GM12878 (cell line): ENCODE data around the gene TEX2. TPM values are rescaled to one million over a fixed set of nuclear protein-coding genes. Genes with fewer than 3 reads are reported as not detected.

Source experiments
- ATF7 ChIP-seq: fragments of 450-650 bp; IDR thresholded peaks from 2 replicates; pipeline ENCODE4 v1.6.1; 2016; ENCODE audit warnings: low read depth, mild to moderate bottlenecking
- BACH1 ChIP-seq: fragments of 450-650 bp; IDR thresholded peaks from 2 replicates; pipeline ENCODE4 v1.6.1; 2017; ENCODE audit warnings: mild to moderate bottlenecking, borderline replicate concordance
- DPF2 ChIP-seq: fragments of 450-650 bp; IDR thresholded peaks from 2 replicates; pipeline ENCODE4 v1.6.1; 2017; ENCODE audit warnings: mild to moderate bottlenecking
- ESRRA ChIP-seq: IDR thresholded peaks from 2 replicates; pipeline ENCODE4 v1.6.1; 2012; ENCODE audit warnings: mild to moderate bottlenecking, low read length, improper control_type of control experiment
- FOXM1 ChIP-seq: IDR thresholded peaks from 2 replicates; pipeline ENCODE4 v1.6.1; 2012; ENCODE audit warnings: low read depth, mild to moderate bottlenecking, inconsistent platforms, low read length, moderate library complexity
- HDAC6 ChIP-seq: fragments of 200-600 bp; sonication (generic); IDR thresholded peaks from one replicate; pipeline ENCODE4 v1.8.0; 2017; ENCODE audit warnings: antibody characterized with exemption; ENCODE audit not compliant: unreplicated experiment
- HDGF ChIP-seq: fragments of 450-650 bp; IDR thresholded peaks from 2 replicates; pipeline ENCODE4 v1.6.1; 2016; ENCODE audit warnings: antibody characterized with exemption
- MXI1 ChIP-seq: fragments of 150-350 bp; IDR thresholded peaks from 2 replicates; pipeline ENCODE4 v1.6.1; 2011; ENCODE audit warnings: low read depth, mild to moderate bottlenecking, inconsistent platforms, low read length, improper control_type of control experiment
- POLR2AphosphoS2 ChIP-seq: IDR thresholded peaks from 2 replicates; pipeline ENCODE4 v1.6.1; 2011; ENCODE audit warnings: low read depth, mild to moderate bottlenecking, low read length, improper control_type of control experiment, moderate library complexity
- POLR2AphosphoS5 ChIP-seq: IDR thresholded peaks from 2 replicates; pipeline ENCODE4 v1.6.1; 2011; ENCODE audit warnings: mild to moderate bottlenecking, low read length, inconsistent platforms
- SIN3A ChIP-seq: IDR thresholded peaks from 2 replicates; pipeline ENCODE4 v1.6.1; 2012; ENCODE audit warnings: low read depth, low read length, improper control_type of control experiment
- ZBED1 ChIP-seq: IDR thresholded peaks from 2 replicates; pipeline ENCODE4 v1.6.1; 2016; ENCODE audit warnings: borderline replicate concordance
- ZNF274 ChIP-seq: IDR thresholded peaks from one replicate; pipeline ENCODE4 v1.8.0; 2011; ENCODE audit not compliant: insufficient read length, insufficient read depth
- polyA plus RNA-seq, 11 experiments: library from polyadenylated mRNA; depleted of rRNA in 4 of 11; unstranded in 6 of 11; stranded (reverse) in 5 of 11; fragments of >200 nt; fragmentation: Nextera tagmentation in 4 of 11; fragmentation: Illumina TruSeq in 1 of 11; extraction: Ambion mirVana in 4 of 11; extraction: Trizol in 1 of 11; gene quantifications; 1 replicate in 1 of 11; 2 replicates in 10 of 11; pipeline versions ENCODE4 v1.2.1 to v1.2.3, GENCODE V29; 2011 to 2016; ENCODE audit warnings: inconsistent platforms in 2 of 11, missing spikeins in 2 of 11, low read depth in 1 of 11
- total RNA-seq, 4 experiments: library from RNA; depleted of rRNA in 3 of 4; stranded (reverse); fragments of >200 nt in 3 of 4; fragmentation: Illumina TruSeq in 1 of 4; extraction: Trizol in 1 of 4; gene quantifications; 2 replicates each; pipeline versions ENCODE4 v1.2.1 to v1.2.3, GENCODE V29; 2013 to 2021
- TF ChIP-seq, protein P1 (sequence below): fragments of 450-650 bp; IDR thresholded peaks from 2 replicates; pipeline ENCODE4 v1.6.1; 2017; ENCODE audit warnings: low read depth, mild to moderate bottlenecking, moderate library complexity
- TF ChIP-seq, protein P2 (sequence below): fragments of 450-650 bp; IDR thresholded peaks from 2 replicates; pipeline ENCODE4 v1.6.1; 2017; ENCODE audit warnings: mild to moderate bottlenecking
- TF ChIP-seq, protein P3 (sequence below): fragments of 450-650 bp; formaldehyde crosslinking; IDR thresholded peaks from 2 replicates; pipeline ENCODE4 v1.4.0; 2022; ENCODE audit warnings: mild to moderate bottlenecking, moderate library complexity

The TEX2 gene
- total and polyA plus RNA-seq, 10 of the 15 experiments (the other 5 are each of a cell fraction or from before 2014, with no cell fraction given): 3.8 to 19.9 (median 15.8) TPM

DNA sequence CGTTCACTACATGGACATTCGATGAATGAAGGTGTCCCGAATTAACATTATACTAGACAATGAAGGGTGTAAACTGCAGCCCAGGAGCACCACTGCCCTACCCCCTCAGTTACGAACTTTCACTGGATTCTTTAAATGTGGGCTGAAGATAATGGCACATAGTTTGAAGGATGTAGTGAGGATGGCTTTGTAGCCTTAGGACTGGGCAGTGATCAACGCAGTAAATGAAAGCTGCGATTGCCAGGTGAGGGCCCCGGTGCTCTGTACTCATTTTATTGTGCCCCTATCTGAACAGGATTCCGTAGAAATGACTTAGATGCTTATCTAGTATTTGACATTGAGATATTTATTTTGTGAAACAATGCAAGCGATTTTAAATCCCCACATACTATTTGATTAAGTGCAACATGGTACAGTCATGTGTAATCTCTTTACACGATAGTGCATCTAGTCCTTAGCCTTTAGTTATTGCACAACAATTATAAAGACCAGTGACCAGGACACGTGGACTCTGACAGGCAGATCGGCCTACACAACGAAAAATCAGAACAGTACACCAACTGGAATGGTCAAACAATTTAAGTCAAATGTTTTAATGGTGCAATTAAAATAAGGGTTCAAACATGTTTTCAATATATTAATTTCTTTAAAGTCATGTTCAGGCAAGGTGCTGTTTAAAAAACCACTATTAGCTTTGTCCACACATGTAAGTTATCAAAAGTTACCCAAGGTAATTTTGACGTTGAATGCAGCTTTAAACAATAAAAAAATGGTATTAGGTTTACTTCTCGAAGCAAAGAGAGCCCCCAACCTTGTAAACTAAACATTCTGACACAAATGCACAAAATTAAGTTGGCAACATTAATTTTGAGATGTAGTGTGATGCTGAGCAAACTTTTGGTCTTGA, 115.7 kb downstream of the TEX2 start (continued):
- TF ChIP-seq ATF7 (no peak), DPF2 (no peak), POLR2AphosphoS5 (peak; percentile 77; the same call in 1 of the 2 replicates), SIN3A (no peak), POLR2AphosphoS2 (0 out of 2 replicates have a peak, but pooled peaks have one; percentile 17), FOXM1 (0 out of 2 replicates have a peak, but pooled peaks have one; percentile 10), ESRRA (no peak), HDGF (no peak), HDAC6 (no peak), MXI1 (no peak), BACH1 (0 out of 2 replicates have a peak, but pooled peaks have one; percentile 15), ZBED1 (0 out of 2 replicates have a peak, but pooled peaks have one; percentile 43), ZNF274 (no peak)
- TF ChIP-seq, protein P1, sequence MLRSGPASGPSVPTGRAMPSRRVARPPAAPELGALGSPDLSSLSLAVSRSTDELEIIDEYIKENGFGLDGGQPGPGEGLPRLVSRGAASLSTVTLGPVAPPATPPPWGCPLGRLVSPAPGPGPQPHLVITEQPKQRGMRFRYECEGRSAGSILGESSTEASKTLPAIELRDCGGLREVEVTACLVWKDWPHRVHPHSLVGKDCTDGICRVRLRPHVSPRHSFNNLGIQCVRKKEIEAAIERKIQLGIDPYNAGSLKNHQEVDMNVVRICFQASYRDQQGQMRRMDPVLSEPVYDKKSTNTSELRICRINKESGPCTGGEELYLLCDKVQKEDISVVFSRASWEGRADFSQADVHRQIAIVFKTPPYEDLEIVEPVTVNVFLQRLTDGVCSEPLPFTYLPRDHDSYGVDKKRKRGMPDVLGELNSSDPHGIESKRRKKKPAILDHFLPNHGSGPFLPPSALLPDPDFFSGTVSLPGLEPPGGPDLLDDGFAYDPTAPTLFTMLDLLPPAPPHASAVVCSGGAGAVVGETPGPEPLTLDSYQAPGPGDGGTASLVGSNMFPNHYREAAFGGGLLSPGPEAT: no peak
- TF ChIP-seq, protein P2, sequence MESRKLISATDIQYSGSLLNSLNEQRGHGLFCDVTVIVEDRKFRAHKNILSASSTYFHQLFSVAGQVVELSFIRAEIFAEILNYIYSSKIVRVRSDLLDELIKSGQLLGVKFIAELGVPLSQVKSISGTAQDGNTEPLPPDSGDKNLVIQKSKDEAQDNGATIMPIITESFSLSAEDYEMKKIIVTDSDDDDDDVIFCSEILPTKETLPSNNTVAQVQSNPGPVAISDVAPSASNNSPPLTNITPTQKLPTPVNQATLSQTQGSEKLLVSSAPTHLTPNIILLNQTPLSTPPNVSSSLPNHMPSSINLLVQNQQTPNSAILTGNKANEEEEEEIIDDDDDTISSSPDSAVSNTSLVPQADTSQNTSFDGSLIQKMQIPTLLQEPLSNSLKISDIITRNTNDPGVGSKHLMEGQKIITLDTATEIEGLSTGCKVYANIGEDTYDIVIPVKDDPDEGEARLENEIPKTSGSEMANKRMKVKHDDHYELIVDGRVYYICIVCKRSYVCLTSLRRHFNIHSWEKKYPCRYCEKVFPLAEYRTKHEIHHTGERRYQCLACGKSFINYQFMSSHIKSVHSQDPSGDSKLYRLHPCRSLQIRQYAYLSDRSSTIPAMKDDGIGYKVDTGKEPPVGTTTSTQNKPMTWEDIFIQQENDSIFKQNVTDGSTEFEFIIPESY: no peak
- TF ChIP-seq, protein P3, sequence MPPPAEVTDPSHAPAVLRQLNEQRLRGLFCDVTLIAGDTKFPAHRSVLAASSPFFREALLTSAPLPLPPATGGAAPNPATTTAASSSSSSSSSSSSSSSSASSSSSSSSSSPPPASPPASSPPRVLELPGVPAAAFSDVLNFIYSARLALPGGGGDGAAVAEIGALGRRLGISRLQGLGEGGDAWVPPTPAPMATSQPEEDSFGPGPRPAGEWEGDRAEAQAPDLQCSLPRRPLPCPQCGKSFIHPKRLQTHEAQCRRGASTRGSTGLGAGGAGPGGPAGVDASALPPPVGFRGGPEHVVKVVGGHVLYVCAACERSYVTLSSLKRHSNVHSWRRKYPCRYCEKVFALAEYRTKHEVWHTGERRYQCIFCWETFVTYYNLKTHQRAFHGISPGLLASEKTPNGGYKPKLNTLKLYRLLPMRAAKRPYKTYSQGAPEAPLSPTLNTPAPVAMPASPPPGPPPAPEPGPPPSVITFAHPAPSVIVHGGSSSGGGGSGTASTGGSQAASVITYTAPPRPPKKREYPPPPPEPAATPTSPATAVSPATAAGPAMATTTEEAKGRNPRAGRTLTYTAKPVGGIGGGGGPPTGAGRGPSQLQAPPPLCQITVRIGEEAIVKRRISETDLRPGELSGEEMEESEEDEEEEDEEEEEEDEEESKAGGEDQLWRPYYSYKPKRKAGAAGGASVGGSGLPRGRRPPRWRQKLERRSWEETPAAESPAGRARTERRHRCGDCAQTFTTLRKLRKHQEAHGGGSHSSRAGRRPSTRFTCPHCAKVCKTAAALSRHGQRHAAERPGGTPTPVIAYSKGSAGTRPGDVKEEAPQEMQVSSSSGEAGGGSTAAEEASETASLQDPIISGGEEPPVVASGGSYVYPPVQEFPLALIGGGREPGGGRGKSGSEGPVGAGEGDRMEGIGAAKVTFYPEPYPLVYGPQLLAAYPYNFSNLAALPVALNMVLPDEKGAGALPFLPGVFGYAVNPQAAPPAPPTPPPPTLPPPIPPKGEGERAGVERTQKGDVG (CRISPR knock-in tag): 0 out of 2 replicates have a peak, but pooled peaks have one; percentile 3
- TF ChIP-seq, all 136 proteins: peak for 14
